Immature natural killer cell (primary cell): ENCODE measurements around the gene YJEFN3. TPM values are rescaled to one million over a fixed set of nuclear protein-coding genes. Genes with fewer than 3 reads are reported as not detected.

Experiments used
- DNase-seq, 3 donors: peaks; one replicate each; pipeline ENCODE4 v3.0.0; 2022; ENCODE audit warnings: mixed read lengths in 1 of 3
- H3K27ac Mint-ChIP-seq, 6 donors: one replicate each; pipeline ENCODE4 v1.8.0; 2020; ENCODE audit warnings: mixed read lengths in 6 of 6, mild to moderate bottlenecking in 5 of 6, inconsistent platforms in 4 of 6, moderate library complexity in 3 of 6
- H3K27me3 Mint-ChIP-seq, 3 donors: one replicate each; pipeline ENCODE4 v1.8.0; 2020 to 2021; ENCODE audit warnings: low read depth in 3 of 3, mild to moderate bottlenecking in 3 of 3, mixed read lengths in 3 of 3, moderate library complexity in 3 of 3, inconsistent platforms in 1 of 3
- H3K36me3 Mint-ChIP-seq, 3 donors: one replicate each; pipeline ENCODE4 v1.8.0; 2020; ENCODE audit warnings: mixed read lengths in 3 of 3, inconsistent platforms in 2 of 3, mild to moderate bottlenecking in 2 of 3
- H3K4me1 Mint-ChIP-seq, 2 donors: one replicate each; pipeline ENCODE4 v1.8.0; 2020; ENCODE audit warnings: inconsistent platforms in 2 of 2, mild to moderate bottlenecking in 2 of 2, mixed read lengths in 2 of 2, moderate library complexity in 1 of 2
- H3K4me3 Mint-ChIP-seq, 5 donors: one replicate each; pipeline ENCODE4 v1.8.0; 2020; ENCODE audit warnings: mild to moderate bottlenecking in 5 of 5, mixed read lengths in 5 of 5, inconsistent platforms in 3 of 5, moderate library complexity in 3 of 5
- H3K9me3 Mint-ChIP-seq, 6 donors: one replicate each; pipeline ENCODE4 v1.8.0; 2020; ENCODE audit warnings: mild to moderate bottlenecking in 6 of 6, mixed read lengths in 6 of 6, inconsistent platforms in 4 of 6, moderate library complexity in 3 of 6
- polyA plus RNA-seq, 3 donors: library from polyadenylated mRNA; unstranded; fragments of 300-500 nt; fragmentation: Illumina TruSeq; gene quantifications; one replicate each; pipeline ENCODE4 v1.2.3, GENCODE V29; 2021

Gene YJEFN3
- polyA plus RNA-seq, 3 donors from 2014 or later: 0.21 TPM; not detected in 2

DNA sequence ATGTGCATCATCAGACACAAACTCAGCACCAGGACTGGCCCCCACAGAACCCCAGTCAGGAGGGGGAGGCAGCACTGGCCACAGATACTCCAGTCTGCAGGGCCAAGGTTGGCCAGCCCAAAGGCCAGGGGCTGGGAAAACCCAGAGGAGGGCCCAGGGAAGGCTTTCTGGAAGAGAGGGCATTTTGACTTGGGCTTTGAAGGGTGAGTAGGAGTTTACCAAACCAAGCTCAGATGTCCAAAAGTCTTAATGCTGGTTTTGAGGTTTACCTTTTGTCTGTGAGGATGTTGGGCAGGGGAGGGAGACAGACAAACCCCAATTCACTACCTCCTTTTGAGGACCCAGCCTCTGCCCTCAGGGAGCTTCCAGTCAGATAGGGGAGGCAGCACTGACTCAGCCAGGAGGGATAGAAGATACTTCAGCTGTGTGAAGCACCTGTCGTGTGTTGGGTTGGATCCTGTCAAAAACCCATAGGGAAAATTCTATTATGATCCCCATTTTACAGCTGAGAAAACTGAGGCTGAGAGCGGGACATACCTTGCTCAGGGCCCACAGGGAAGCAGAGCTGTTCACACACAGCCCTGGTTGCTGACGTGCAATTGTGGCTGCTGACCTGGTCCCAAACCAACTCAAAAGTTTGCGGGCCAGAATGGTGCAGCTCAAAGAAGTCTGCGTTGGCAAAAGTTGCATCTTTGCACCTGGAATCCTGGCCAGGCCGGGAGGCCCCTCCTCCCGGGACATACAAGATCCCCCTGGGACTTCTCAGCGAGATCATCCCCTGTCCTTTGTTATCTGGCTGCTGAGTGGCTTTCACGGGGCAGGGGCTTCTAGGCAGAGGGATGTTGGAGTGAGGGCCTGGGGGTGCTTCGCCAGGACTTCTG, 22.5 kb downstream of the YJEFN3 start:
- no peak for DNase-seq
- Mint-ChIP-seq H3K36me3 (no peaks in the 10 kb centered on the region), H3K27ac (no peak overlapping the region), H3K27me3 (peaks cover 0 to 6% (median 0%) of the 10 kb centered on the region in 3 donors), H3K4me3 (no peak overlapping the region), H3K4me1 (no peaks in the 10 kb centered on the region), H3K9me3 (no peaks in the 10 kb centered on the region)

GRCh38 chr19:19551853-19552192, 23.1 kb downstream of the YJEFN3 start:
- no peaks in the 10 kb centered on the region for H3K4me1 Mint-ChIP-seq
- no peaks in the 10 kb centered on the region for H3K9me3 Mint-ChIP-seq
- DNase-seq: no peak
- no peak overlapping the region for H3K27ac Mint-ChIP-seq
- H3K36me3 Mint-ChIP-seq: no peaks in the 10 kb centered on the region
- H3K4me3 Mint-ChIP-seq: no peak overlapping the region
- H3K27me3 Mint-ChIP-seq: peaks cover 0 to 6% (median 0%) of the 10 kb centered on the region in 3 donors

- Mint-ChIP-seq H3K9me3 (no peaks in the 10 kb centered on the region), H3K27me3 (peaks cover 0 to 3% (median 1%) of the 10 kb centered on the region in 3 donors), H3K27ac (no peak overlapping the region), H3K4me3 (no peak overlapping the region), H3K36me3 (no peaks in the 10 kb centered on the region), H3K4me1 (no peaks in the 10 kb centered on the region)
- no peak for DNase-seq
Observed at GRCh38 chr19:19552798-19553197, 24.1 kb downstream of the YJEFN3 start.

DNA sequence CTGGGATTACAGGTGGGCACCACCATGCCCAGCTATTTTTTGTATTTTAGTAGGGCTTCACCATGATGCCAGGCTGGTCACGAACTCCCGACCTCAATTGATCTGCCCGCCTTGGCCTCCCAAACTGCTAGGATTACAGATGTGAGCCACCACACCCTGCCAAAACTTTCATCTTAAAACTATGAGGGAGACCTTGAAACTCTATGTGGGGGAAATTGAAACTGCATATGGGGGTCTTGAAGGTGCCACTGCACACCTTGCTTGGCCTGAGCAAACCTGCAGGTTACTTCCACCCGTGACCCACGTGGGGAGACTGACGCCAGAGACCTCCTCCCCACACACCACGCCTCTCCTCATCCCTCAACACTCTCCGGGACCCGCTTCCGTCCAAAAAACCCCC, 25.0 kb downstream of the YJEFN3 start:
- Mint-ChIP-seq H3K27ac (no peak overlapping the region), H3K9me3 (no peaks in the 10 kb centered on the region), H3K27me3 (peaks cover 0 to 3% (median 1%) of the 10 kb centered on the region in 3 donors), H3K4me3 (no peak overlapping the region), H3K4me1 (no peaks in the 10 kb centered on the region), H3K36me3 (no peaks in the 10 kb centered on the region)
- DNase-seq: no peak

- Mint-ChIP-seq H3K27me3 (peaks cover 0 to 3% (median 1%) of the 10 kb centered on the region in 3 donors), H3K4me3 (no peak overlapping the region), H3K9me3 (no peaks in the 10 kb centered on the region), H3K27ac (no peak overlapping the region), H3K36me3 (no peaks in the 10 kb centered on the region), H3K4me1 (no peaks in the 10 kb centered on the region)
- DNase-seq: peak; percentile 41 to 50 (median 41)
Observed at GRCh38 chr19:19554074-19555023, 25.6 kb downstream of the YJEFN3 start.

DNA sequence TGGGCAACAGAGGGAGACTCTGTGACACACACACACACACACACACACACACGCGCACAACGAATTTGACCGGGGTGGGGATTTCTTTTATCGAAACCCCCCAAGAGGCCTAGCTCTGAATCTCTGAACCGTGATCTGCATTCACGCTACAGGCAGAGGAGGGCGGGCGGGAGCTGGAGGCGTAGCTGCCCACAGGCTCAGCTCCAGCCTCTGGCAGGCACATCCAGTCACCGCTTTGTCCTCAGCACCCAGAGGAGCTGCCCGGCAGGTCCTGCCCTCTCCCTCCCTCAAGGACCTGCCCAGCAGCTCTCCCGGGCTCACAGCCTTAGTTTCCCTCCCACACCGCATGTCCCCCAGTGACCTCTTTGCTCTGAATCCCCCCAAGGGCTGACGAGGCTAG, 29.3 kb downstream of the YJEFN3 start:
- Mint-ChIP-seq H3K36me3 (no peaks in the 10 kb centered on the region), H3K27ac (no peak overlapping the region)

GRCh38 chr19:19558636-19559035, 29.9 kb downstream of the YJEFN3 start:
- Mint-ChIP-seq H3K9me3 (no peaks in the 10 kb centered on the region), H3K36me3 (no peaks in the 10 kb centered on the region), H3K27ac (peak overlapping the region in 1 of 6 donors; percentile 22), H3K27me3 (peaks cover 0 to 3% (median 0%) of the 10 kb centered on the region in 3 donors), H3K4me1 (no peaks in the 10 kb centered on the region), H3K4me3 (no peak overlapping the region)
- no peak for DNase-seq

More for the DNA sequence above, 29.3 kb downstream of the YJEFN3 start:
- no peaks in the 10 kb centered on the region for H3K4me1 Mint-ChIP-seq
- no peaks in the 10 kb centered on the region for H3K9me3 Mint-ChIP-seq
- peaks cover 0 to 3% (median 0%) of the 10 kb centered on the region in 3 donors for H3K27me3 Mint-ChIP-seq
- H3K4me3 Mint-ChIP-seq: no peak overlapping the region
- no peak for DNase-seq

DNA sequence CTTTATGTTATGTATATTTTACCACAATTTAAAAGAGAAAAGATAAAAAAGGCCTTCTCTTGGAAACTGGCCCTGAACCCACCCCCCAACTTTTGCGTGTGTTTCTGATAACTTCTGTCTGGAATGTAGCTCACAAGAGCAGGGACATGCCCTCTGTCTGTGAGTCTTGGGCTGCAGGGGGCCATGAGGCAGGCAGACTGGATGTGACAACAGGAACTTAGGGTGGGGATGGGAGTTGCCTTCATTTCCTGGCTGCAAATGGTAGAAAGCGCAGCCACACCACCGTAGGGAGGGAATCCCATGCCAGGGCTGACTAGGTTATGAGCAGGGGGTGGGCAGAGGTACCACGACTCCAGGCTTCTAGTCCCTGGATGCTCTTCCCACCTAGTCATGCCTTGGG, 31.2 kb downstream of the YJEFN3 start:
- Mint-ChIP-seq H3K4me3 (no peak overlapping the region), H3K9me3 (no peaks in the 10 kb centered on the region), H3K27me3 (peaks cover 0 to 3% (median 0%) of the 10 kb centered on the region in 3 donors), H3K27ac (no peak overlapping the region), H3K4me1 (no peaks in the 10 kb centered on the region), H3K36me3 (no peaks in the 10 kb centered on the region)
- DNase-seq: no peak

GRCh38 chr19:19561946-19562664, 33.4 kb downstream of the YJEFN3 start:
- H3K4me1 Mint-ChIP-seq: no peaks in the 10 kb centered on the region
- no peaks in the 10 kb centered on the region for H3K36me3 Mint-ChIP-seq
- H3K9me3 Mint-ChIP-seq: no peaks in the 10 kb centered on the region
- peaks cover 0 to 5% (median 0%) of the 10 kb centered on the region in 3 donors for H3K27me3 Mint-ChIP-seq
- DNase-seq: no peak
- H3K4me3 Mint-ChIP-seq: no peak overlapping the region
- H3K27ac Mint-ChIP-seq: no peak overlapping the region

- H3K27me3 Mint-ChIP-seq: peaks cover 0 to 4% (median 0%) of the 10 kb centered on the region in 3 donors
- DNase-seq: no peak
- H3K27ac Mint-ChIP-seq: no peak overlapping the region
- no peaks in the 10 kb centered on the region for H3K4me1 Mint-ChIP-seq
- H3K4me3 Mint-ChIP-seq: no peak overlapping the region
- no peaks in the 10 kb centered on the region for H3K36me3 Mint-ChIP-seq
- H3K9me3 Mint-ChIP-seq: no peaks in the 10 kb centered on the region
Observed at GRCh38 chr19:19562665-19563347, 34.1 kb downstream of the YJEFN3 start.

GRCh38 chr19:19563348-19563848, 34.7 kb downstream of the YJEFN3 start:
- DNase-seq: no peak
- H3K4me3 Mint-ChIP-seq: no peak overlapping the region

GRCh38 chr19:19566306-19566705, 37.6 kb downstream of the YJEFN3 start:
- Mint-ChIP-seq H3K4me1 (no peaks in the 10 kb centered on the region), H3K36me3 (no peaks in the 10 kb centered on the region), H3K27me3 (peaks cover 0 to 4% (median 0%) of the 10 kb centered on the region in 3 donors)

More at GRCh38 chr19:19563348-19563848, 34.7 kb downstream of the YJEFN3 start:
- Mint-ChIP-seq H3K9me3 (no peaks in the 10 kb centered on the region), H3K27ac (no peak overlapping the region), H3K36me3 (no peaks in the 10 kb centered on the region), H3K4me1 (no peaks in the 10 kb centered on the region), H3K27me3 (peaks cover 0 to 4% (median 0%) of the 10 kb centered on the region in 3 donors)

GRCh38 chr19:19567391-19567790, 38.7 kb downstream of the YJEFN3 start:
- peaks cover 0 to 1% (median 0%) of the 10 kb centered on the region in 3 donors for H3K27me3 Mint-ChIP-seq
- no peak overlapping the region for H3K27ac Mint-ChIP-seq
- H3K4me3 Mint-ChIP-seq: no peak overlapping the region

More at GRCh38 chr19:19566306-19566705, 37.6 kb downstream of the YJEFN3 start:
- Mint-ChIP-seq H3K27ac (no peak overlapping the region), H3K9me3 (no peaks in the 10 kb centered on the region), H3K4me3 (no peak overlapping the region)
- DNase-seq: no peak

More at GRCh38 chr19:19567391-19567790, 38.7 kb downstream of the YJEFN3 start:
- no peaks in the 10 kb centered on the region for H3K4me1 Mint-ChIP-seq
- DNase-seq: no peak
- no peaks in the 10 kb centered on the region for H3K36me3 Mint-ChIP-seq
- H3K9me3 Mint-ChIP-seq: no peaks in the 10 kb centered on the region
